HepG2 (cell line): Measurements from ENCODE around the gene SYNE1. TPM values are rescaled to one million over a fixed set of nuclear protein-coding genes. Genes with fewer than 3 reads are reported as not detected.

Experiments
- ATAC-seq: fragments of 200-7000 bp; cut with Tn5 transposase; 3 replicates; pipeline ENCODE4 v1.9.1; 2020; ENCODE audit warnings: mild to moderate bottlenecking, moderate library complexity
- BruUV-seq: library from RNA; stranded (reverse); fragments of 400-500 nt; replicated peaks from 2 replicates; lab custom pipeline; 2021; lab: Mats Ljungman, UMichigan
- CTCF ChIA-PET: fragments of 300-600 bp; formaldehyde crosslinking; extraction: SDS; loops from one replicate; lab custom pipeline; 2021; ENCODE audit warnings: low total read pairs, inconsistent platforms, low intra/inter-chr PET ratio; lab: Yijun Ruan, JAX
- POLR2A ChIA-PET: fragments of 350-600 bp; sonication (Branson Sonifier 250); formaldehyde crosslinking; loops from one replicate; lab custom pipeline; 2020; ENCODE audit warnings: antibody characterized with exemption, inconsistent platforms; lab: Yijun Ruan, JAX
- DNase-seq: peaks from one replicate; pipeline ENCODE4 v3.0.0-alpha.2; 2015; ENCODE audit warnings: low spot score
- FAIRE-seq: peaks from 3 replicates; lab custom pipeline; 2011; peaks lifted over from hg19 to GRCh38; lab: Jason Lieb, UNC
- H2AFZ ChIP-seq: one replicate; pipeline ENCODE4 v1.6.1; 2011; ENCODE audit warnings: low read length, inconsistent platforms
- H3K27ac ChIP-seq: fragments of 300-600 bp; 3 replicates; pipeline ENCODE4 v1.8.0; 2011; ENCODE audit warnings: mixed run types, mild to moderate bottlenecking, mixed read lengths, low read length, inconsistent platforms; ENCODE audit not compliant: insufficient read depth; ENCODE audit errors: extremely low read length
- H3K27me3 ChIP-seq, 2 experiments: fragments of 200-600 bp in 1 of 2; 2 replicates in 1 of 2; 3 replicates in 1 of 2; pipeline versions ENCODE4 v1.6.0 to v1.8.0; 2011; ENCODE audit warnings: low read length in 2 of 2, mild to moderate bottlenecking in 2 of 2, moderate library complexity in 2 of 2, inconsistent platforms in 1 of 2; ENCODE audit not compliant: insufficient read depth in 2 of 2, control insufficient read depth in 1 of 2
- H3K36me3 ChIP-seq, 2 experiments: fragments of 200-600 bp in 1 of 2; replicated peaks in 1 of 2; 2 replicates in 1 of 2; 3 replicates in 1 of 2; pipeline versions ENCODE4 v1.5.1 to v1.8.0; 2011; ENCODE audit warnings: low read length in 2 of 2, inconsistent platforms in 1 of 2; ENCODE audit not compliant: insufficient read depth in 2 of 2, control insufficient read depth in 1 of 2
- H3K4me1 ChIP-seq: 2 replicates; pipeline ENCODE4 v1.5.1; 2012; ENCODE audit warnings: low read length, inconsistent platforms; ENCODE audit not compliant: insufficient read depth
- H3K4me2 ChIP-seq: 2 replicates; pipeline ENCODE4 v1.6.0; 2011; ENCODE audit warnings: low read depth, low read length, inconsistent platforms
- H3K4me3 ChIP-seq, 3 experiments: fragments of 200-600 bp in 1 of 3; sonication (generic), shearing (Covaris generic) in 1 of 3; replicated peaks in 1 of 3; 2 replicates each; pipeline ENCODE4 v1.5.1; 2011 to 2016; ENCODE audit warnings: low read length in 3 of 3, inconsistent platforms in 2 of 3, low read depth in 2 of 3, mild to moderate bottlenecking in 2 of 3, control low read depth in 1 of 3, mixed read lengths in 1 of 3; ENCODE audit not compliant: insufficient read depth in 1 of 3
- H3K79me2 ChIP-seq: one replicate; pipeline ENCODE4 v1.6.1; 2011; ENCODE audit warnings: low read length, inconsistent platforms; ENCODE audit not compliant: insufficient read depth
- H3K9ac ChIP-seq: 2 replicates; pipeline ENCODE4 v1.6.0; 2011; ENCODE audit warnings: mild to moderate bottlenecking, low read depth, low read length, inconsistent platforms; ENCODE audit not compliant: insufficient read depth
- H3K9me3 ChIP-seq: 2 replicates; pipeline ENCODE4 v1.5.1; 2012; ENCODE audit warnings: mild to moderate bottlenecking, low read length
- H4K20me1 ChIP-seq: 2 replicates; pipeline ENCODE4 v1.6.0; 2011; ENCODE audit warnings: inconsistent platforms, mild to moderate bottlenecking, low read length, moderate library complexity; ENCODE audit not compliant: insufficient read depth
- AHR ChIP-seq: IDR thresholded peaks from 2 replicates; pipeline ENCODE4 v1.6.1; 2018; ENCODE audit warnings: missing genetic modification reagents, missing compliant biosample characterization
- ERF ChIP-seq: IDR thresholded peaks from 2 replicates; pipeline ENCODE4 v1.6.1; 2018; ENCODE audit warnings: missing biosample characterization, missing genetic modification reagents
- FOXP1 ChIP-seq, 2 experiments: fragments of 450-650 bp in 1 of 2; IDR thresholded peaks; 2 replicates each; pipeline ENCODE4 v1.6.1; 2017 to 2018; ENCODE audit warnings: antibody characterized with exemption in 1 of 2
- GATAD2A ChIP-seq: IDR thresholded peaks from 2 replicates; pipeline ENCODE4 v1.6.1; 2016
- ZFP62 ChIP-seq: sonication (generic); formaldehyde crosslinking; IDR thresholded peaks from 2 replicates; pipeline ENCODE4 v1.4.0; 2020; ENCODE audit warnings: missing genetic modification reagents
- ZMAT3 ChIP-seq: sonication (generic); formaldehyde crosslinking; conservative IDR thresholded peaks from 2 replicates; pipeline ENCODE4 v1.7.0; 2021; ENCODE audit warnings: missing genetic modification reagents
- ZNF138 ChIP-seq: sonication (generic); formaldehyde crosslinking; IDR thresholded peaks from 2 replicates; pipeline ENCODE4 v1.5.0; 2020; ENCODE audit warnings: mild to moderate bottlenecking, low read depth, missing genetic modification reagents
- ZNF550 ChIP-seq: sonication (generic); formaldehyde crosslinking; IDR thresholded peaks from 2 replicates; pipeline ENCODE4 v1.4.0; 2020; ENCODE audit warnings: mild to moderate bottlenecking, missing genetic modification reagents, borderline replicate concordance
- ZSCAN25 ChIP-seq: sonication (generic); formaldehyde crosslinking; IDR thresholded peaks from 2 replicates; pipeline ENCODE4 v1.8.0; 2022; ENCODE audit warnings: mild to moderate bottlenecking, missing genetic modification reagents
- WGBS: methylation state at CpG from one replicate; pipeline ENCODE4 v1.1.6; 2017; ENCODE audit warnings: low lambda C conversion rate; 5-methylcytosine and 5-hydroxymethylcytosine counted together
- in situ Hi-C: cut with HindIII; loops from 2 replicates; pipeline ENCODE4 v1.10.0; 2017; ENCODE audit warnings: low pct_unique_long_range_greater_than_20kb; ENCODE audit not compliant: extremely low pct_ligation_motif_present
- intact Hi-C: fragments of 100-400 bp; cut with micrococcal nuclease; formaldehyde crosslinking; loops from one replicate; pipeline ENCODE4 v1.10.0; 2022; ENCODE audit not compliant: unreplicated experiment
- polyA plus RNA-seq, 8 experiments: library from polyadenylated mRNA; depleted of rRNA in 3 of 8; stranded (reverse) in 7 of 8; unstranded in 1 of 8; fragments of >200 nt; fragmentation: Illumina TruSeq in 4 of 8; extraction: Trizol in 4 of 8; gene quantifications; 2 replicates each; pipeline versions ENCODE4 v1.2.1 to v1.2.3, GENCODE V29; 2011 to 2016; ENCODE audit warnings: low read depth in 4 of 8, missing spikeins in 1 of 8, mixed read lengths in 1 of 8; ENCODE audit not compliant: insufficient read depth in 1 of 8
- total RNA-seq, 5 experiments: library from RNA; depleted of rRNA; stranded (reverse); fragments of >200 nt; fragmentation: Illumina TruSeq; extraction: Trizol; gene quantifications; 2 replicates each; pipeline ENCODE4 v1.2.3, GENCODE V29; 2016; ENCODE audit warnings: low read depth in 1 of 5
- TF ChIP-seq, protein P1 (sequence below): sonication (generic); formaldehyde crosslinking; IDR thresholded peaks from 2 replicates; pipeline ENCODE4 v1.4.0; 2020; ENCODE audit warnings: missing genetic modification reagents
- TF ChIP-seq, protein P2 (sequence below): sonication (generic); formaldehyde crosslinking; conservative IDR thresholded peaks from 2 replicates; pipeline ENCODE4 v1.4.0; 2020; ENCODE audit warnings: mild to moderate bottlenecking, missing genetic modification reagents, moderate library complexity

The SYNE1 gene
- total and polyA plus RNA-seq, 2 of the 13 experiments (the other 11 are each of a cell fraction or from before 2014, with no cell fraction given): 5.5 to 15.9 TPM

DNA sequence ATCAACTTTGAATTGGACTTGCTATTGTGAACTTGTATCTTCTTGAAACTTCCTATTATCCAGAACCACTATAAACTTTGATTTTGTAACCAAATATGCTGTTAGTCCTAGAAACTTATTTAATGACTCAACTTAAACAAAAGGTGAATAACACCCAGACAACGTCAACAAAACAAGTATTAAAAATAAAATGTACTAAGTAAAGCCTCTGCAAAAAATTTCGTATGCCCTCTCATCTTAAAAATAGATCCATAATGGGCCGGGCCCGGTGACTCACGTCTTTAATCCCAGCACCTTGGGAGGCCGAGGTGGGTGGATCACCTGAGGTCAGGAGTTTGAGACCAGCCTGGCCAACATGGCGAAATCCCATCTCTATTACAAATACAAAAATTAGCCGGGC is 428.0 kb downstream of the SYNE1 start:
- no TSS peak for BruUV-seq
- WGBS: 92% methylated on average over 8 of the region's 8 CpGs

DNA sequence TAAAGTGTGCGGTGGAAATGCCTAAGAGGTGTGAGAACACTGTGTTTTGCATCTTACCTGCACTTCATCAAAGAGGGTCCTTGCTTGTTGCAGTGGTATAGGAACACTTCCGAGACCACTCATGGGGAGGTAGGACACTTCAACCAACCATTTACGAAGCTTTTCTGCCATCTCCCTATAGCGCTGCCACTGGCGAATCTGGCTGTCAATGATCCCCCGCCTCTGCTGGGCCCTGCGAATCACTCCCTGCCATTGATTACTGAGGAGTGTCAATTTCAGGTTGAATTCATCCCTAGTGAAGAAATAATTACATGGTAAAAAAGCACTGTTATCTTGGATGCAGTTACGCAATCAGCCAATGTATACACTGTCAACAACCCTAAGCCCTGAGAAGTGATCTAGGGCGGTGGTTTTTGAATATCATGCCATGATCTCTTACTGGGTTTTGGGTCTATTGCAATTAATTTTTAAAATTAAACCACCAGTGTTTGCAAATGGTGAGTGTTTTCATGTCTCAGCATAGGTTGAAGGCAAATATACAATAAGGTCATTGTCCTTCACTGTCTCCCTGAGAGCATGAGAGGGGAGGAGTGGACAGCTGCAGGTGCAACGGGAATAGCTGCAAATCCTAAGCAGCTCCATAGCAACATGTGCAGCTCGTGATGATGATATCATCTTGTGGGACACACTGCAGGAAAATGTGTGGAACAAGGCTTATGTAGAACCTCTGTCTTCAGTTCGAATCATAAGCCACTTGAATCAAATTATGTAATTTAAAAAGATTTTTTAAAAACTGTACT is 429.0 kb downstream of the SYNE1 start:
- Histone ChIP-seq H3K36me3 (no peaks in the 10 kb centered on the region), H4K20me1 (no peaks in the 10 kb centered on the region), H3K4me3 (no peak overlapping the region), H3K79me2 (no peaks in the 10 kb centered on the region), H3K27me3 (no peaks in the 10 kb centered on the region), H3K9ac (no peak overlapping the region), H3K4me1 (peaks cover 9% of the 10 kb centered on the region; the same call in 1 of the 2 replicates), H3K9me3 (no peaks in the 10 kb centered on the region), H3K4me2 (no peak overlapping the region), H2AFZ (no peak overlapping the region), H3K27ac (no peak overlapping the region)
- DNase-seq (peak; percentile 50), FAIRE-seq (no peak), ATAC-seq (peak; percentile 90)
- BruUV-seq: no TSS peak
- in situ Hi-C loops (no loop called here), intact Hi-C loops (loop anchor here (5.0 kb wide), 1 partner anchor 34 kb away; no protein-coding TSS in a partner anchor)
- CTCF ChIA-PET: no interaction called here
- POLR2A ChIA-PET: interaction anchor here (1.1 kb wide), 1 partner anchor 37 kb away, joined by 4 read pairs; no protein-coding TSS in a partner anchor
- WGBS: 76% methylated on average over 12 of the region's 12 CpGs
- TF ChIP-seq GATAD2A (peak; percentile 73), FOXP1 (IDR thresholded peaks at IDR 0.05) (no peak), FOXP1 (CRISPR knock-in tag; IDR thresholded peaks at IDR 0.05) (peak; percentile 83), ZFP62 (CRISPR knock-in tag) (no peak)
- TF ChIP-seq, protein P1, sequence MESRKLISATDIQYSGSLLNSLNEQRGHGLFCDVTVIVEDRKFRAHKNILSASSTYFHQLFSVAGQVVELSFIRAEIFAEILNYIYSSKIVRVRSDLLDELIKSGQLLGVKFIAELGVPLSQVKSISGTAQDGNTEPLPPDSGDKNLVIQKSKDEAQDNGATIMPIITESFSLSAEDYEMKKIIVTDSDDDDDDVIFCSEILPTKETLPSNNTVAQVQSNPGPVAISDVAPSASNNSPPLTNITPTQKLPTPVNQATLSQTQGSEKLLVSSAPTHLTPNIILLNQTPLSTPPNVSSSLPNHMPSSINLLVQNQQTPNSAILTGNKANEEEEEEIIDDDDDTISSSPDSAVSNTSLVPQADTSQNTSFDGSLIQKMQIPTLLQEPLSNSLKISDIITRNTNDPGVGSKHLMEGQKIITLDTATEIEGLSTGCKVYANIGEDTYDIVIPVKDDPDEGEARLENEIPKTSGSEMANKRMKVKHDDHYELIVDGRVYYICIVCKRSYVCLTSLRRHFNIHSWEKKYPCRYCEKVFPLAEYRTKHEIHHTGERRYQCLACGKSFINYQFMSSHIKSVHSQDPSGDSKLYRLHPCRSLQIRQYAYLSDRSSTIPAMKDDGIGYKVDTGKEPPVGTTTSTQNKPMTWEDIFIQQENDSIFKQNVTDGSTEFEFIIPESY: peak; percentile 51; the same call in 1 of the 2 replicates
- TF ChIP-seq, protein P2, sequence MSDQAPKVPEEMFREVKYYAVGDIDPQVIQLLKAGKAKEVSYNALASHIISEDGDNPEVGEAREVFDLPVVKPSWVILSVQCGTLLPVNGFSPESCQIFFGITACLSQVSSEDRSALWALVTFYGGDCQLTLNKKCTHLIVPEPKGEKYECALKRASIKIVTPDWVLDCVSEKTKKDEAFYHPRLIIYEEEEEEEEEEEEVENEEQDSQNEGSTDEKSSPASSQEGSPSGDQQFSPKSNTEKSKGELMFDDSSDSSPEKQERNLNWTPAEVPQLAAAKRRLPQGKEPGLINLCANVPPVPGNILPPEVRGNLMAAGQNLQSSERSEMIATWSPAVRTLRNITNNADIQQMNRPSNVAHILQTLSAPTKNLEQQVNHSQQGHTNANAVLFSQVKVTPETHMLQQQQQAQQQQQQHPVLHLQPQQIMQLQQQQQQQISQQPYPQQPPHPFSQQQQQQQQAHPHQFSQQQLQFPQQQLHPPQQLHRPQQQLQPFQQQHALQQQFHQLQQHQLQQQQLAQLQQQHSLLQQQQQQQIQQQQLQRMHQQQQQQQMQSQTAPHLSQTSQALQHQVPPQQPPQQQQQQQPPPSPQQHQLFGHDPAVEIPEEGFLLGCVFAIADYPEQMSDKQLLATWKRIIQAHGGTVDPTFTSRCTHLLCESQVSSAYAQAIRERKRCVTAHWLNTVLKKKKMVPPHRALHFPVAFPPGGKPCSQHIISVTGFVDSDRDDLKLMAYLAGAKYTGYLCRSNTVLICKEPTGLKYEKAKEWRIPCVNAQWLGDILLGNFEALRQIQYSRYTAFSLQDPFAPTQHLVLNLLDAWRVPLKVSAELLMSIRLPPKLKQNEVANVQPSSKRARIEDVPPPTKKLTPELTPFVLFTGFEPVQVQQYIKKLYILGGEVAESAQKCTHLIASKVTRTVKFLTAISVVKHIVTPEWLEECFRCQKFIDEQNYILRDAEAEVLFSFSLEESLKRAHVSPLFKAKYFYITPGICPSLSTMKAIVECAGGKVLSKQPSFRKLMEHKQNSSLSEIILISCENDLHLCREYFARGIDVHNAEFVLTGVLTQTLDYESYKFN (CRISPR knock-in tag): peak; percentile 38; the same call in 1 of the 2 replicates

More for the DNA sequence above, 428.0 kb downstream of the SYNE1 start:
- Histone ChIP-seq H3K4me3 (no peak overlapping the region), H3K9me3 (no peaks in the 10 kb centered on the region), H3K27me3 (no peaks in the 10 kb centered on the region), H2AFZ (no peak overlapping the region), H3K4me1 (peaks cover 9% of the 10 kb centered on the region; the same call in 1 of the 2 replicates), H3K36me3 (no peaks in the 10 kb centered on the region), H3K4me2 (no peak overlapping the region), H3K27ac (no peak overlapping the region), H3K79me2 (no peaks in the 10 kb centered on the region), H3K9ac (no peak overlapping the region), H4K20me1 (no peaks in the 10 kb centered on the region)
- CTCF ChIA-PET: no interaction called here
- in situ Hi-C loops: no loop called here
- DNase-seq: no peak
- no peak for FAIRE-seq
- TF ChIP-seq AHR (CRISPR knock-in tag): no peak
- TF ChIP-seq ZNF138 (CRISPR knock-in tag): no peak
- TF ChIP-seq ZNF550 (CRISPR knock-in tag): no peak
- TF ChIP-seq ZSCAN25: no peak
- TF ChIP-seq ERF (CRISPR knock-in tag): no peak
- no peak for TF ChIP-seq ZMAT3 (CRISPR knock-in tag)
- POLR2A ChIA-PET: no interaction called here
- intact Hi-C loops: loop anchor here (5.0 kb wide), 1 partner anchor 33 kb away; no protein-coding TSS in a partner anchor
- no peak for ATAC-seq
